ENCODE measurements around the gene ASF1A.

Gene ASF1A

DNA sequence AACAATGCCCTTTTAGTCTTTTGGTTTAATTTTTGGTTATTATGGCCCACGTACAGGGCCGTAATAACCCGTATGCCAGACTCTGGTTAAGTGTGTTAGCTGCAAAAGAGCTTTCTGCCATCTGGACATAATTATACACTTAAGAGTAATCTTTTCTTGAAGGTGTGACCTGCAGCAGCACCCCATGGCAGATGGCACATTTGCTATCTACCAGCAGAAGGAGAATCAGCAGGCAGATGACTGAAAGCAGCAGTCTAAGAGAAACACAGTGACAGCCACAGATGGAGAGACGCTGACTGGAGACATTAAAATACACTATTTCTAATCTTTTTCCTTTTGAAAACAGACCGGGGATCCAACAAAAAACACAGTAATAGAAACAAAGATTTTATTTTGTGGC, 18.7 kb downstream of the ASF1A start:
- in situ Hi-C loops (cut with HindIII; ENCODE audit: low sequenced_read_pairs): no loop called here

DNA sequence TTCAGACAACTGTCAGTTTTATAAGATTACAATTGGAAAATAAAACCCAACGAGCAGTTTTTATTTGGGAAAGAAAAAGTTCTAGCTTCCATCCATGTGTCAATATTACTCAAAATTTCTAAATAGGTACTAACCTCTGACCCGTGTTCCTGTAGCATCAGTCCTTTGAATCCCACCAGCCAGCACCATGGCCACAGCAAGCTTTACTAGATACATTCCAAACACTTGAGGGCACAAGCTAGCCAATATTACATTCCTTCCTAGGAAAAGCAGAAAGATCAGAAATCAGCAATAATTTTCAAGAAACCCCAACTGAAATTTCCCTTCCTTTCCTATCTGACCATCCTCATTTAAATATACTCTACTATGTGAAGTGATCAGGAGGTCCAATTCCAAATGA, 19.2 kb downstream of the ASF1A start:
- in situ Hi-C loops (cut with HindIII; ENCODE audit: low sequenced_read_pairs): no loop called here

DNA sequence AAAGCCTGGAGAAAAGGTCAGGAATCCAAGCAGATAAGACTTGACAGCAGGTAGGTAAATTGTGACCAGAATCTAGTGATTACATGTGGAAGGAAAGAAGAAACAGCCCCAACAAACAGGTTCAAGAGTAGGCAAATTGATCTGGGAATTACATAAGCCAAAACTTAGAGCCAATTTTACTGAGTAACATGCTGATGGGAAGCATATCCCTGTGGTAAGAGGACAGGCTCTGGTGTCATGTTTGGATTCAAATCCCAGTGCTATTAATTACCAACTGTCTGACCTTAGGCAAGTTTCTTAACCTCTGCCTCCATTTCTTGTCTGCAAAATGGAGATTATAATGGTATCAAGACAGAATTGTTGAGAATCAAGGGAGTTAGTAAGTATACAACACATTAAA, 20.6 kb downstream of the ASF1A start:
- in situ Hi-C loops (cut with HindIII; ENCODE audit: low sequenced_read_pairs): no loop called here

DNA sequence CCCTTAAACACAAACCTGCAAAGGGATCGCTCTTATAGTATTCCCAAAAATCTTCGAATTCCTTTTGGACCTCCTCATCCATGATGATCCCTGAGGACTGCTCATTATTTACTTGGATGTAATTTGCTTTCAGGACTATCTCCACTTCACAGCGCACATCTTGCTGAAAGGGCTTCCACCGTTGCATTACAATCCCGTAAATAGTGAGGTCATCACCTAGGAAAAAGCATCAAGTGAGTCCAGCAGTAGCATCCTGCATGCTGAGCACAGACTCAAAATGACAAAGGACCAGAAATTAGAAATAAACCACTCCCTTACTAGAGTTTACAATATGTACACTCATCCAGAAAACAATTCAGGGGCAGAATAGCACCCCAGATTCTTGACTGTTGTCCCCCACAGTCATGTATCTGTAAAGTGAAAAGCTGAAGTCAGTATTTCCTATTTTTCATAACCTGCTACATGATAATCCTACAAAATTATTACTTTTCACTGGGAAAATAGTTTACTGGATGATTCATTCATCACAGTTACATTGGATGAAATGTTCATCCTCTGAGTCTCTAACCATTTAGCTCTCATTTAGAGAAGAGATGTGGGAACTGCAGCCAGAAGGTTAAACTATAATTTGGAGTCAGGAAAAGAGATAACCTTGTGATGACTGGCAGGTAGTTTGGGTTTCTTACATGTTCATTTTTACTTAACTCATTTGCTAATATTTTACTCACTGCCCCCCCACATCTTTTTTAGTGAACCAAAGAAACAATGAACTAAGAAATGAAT, 23.8 kb downstream of the ASF1A start:
- in situ Hi-C loops (cut with HindIII; ENCODE audit: low sequenced_read_pairs): no loop called here

DNA sequence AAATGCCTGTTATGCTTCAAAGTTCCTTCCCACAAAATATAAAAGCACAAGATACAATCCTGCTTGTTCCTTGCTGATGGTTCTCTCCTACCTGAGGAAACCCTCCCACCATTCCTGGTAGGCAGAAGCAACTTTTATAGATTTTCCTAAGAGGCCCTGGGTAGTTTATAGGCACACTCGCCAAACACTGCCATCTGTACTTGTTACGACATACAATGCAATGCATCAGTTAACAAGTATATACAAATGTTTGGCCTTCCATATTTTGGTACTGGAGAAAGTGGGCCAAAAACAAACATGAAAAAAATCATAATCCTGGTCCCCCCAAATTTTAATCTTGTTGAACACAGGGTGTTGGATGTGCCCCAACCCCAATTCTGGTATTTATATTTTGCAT, 24.4 kb downstream of the ASF1A start:
- in situ Hi-C loops (cut with HindIII; ENCODE audit: low sequenced_read_pairs): no loop called here

DNA sequence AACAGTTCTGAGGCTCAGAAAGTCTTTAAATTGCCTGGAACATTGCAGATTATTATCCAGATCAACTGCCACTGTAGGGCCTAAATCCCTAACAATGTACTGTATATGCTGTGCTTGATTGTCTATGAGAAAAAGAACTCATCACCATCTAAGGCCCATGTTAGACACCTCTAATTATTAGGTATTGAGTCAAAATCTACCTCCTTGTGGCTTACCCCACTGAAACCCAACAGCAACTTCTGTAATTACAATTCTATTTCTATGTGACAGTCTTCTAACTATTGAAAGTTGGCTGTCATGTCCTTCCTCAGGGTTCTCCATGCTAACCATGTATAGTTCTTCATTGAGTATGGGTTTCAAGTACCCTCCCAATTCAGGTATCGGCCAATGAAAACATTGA, 27.1 kb downstream of the ASF1A start:
- in situ Hi-C loops (cut with HindIII; ENCODE audit: low sequenced_read_pairs): no loop called here

DNA sequence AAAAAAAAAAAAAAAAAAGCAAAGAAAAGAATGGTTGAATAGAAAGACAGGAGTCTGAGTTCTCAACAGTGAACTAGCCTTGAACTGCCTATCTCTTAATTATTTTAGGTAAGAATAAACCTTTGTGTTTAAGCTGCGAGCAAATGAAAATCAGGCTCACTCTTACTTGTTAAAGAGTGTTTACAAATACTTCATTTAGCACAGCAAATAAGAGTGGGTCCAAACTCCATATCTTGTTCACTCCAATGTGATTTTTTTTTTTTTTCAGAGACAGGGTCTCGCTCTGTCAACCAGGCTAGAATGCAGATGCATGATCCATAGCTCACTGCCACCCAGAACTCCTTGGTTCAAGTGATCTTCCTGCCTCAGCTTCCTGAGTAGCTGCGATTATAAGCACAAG, 29.1 kb downstream of the ASF1A start:
- in situ Hi-C loops (cut with HindIII; ENCODE audit: low sequenced_read_pairs): no loop called here

DNA sequence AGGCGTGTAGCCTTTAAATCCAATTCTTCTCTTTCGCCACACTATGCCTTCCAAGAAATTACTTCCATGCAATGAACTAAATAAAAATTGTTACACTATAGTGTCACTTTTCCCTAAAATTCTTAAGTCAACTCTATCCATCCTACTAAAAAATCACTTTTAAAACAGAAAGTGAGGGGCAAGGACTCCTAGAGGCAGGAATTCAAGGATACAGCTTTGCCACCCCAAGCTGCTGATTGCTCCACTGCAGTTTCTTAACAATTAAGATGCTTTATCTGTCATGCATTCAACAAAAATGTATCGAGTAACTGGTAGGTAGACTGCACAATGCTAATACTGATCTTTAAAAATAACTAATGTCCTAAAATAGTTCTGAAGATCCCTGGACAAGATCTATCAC, 36.7 kb downstream of the ASF1A start:
- in situ Hi-C loops (cut with HindIII; ENCODE audit: low sequenced_read_pairs): no loop called here

DNA sequence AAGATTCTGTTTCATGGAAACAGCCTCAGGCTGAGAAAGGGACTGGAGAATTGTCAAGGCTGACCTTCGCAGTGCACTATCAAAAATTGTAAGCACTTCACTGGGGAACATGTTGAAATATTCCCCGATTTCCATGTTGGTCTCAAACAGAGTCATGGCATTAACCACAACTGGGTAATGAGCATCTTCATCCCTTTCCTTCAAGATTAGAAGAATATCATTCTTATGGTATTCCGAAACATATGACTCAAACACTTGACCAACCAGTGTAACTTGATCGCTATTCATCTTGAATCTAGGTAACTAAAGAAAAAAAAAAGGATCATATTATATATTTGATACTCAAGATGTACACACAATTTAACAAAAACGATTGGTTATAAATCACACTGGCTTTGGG, 37.5 kb downstream of the ASF1A start:
- in situ Hi-C loops (cut with HindIII; ENCODE audit: low sequenced_read_pairs): no loop called here

DNA sequence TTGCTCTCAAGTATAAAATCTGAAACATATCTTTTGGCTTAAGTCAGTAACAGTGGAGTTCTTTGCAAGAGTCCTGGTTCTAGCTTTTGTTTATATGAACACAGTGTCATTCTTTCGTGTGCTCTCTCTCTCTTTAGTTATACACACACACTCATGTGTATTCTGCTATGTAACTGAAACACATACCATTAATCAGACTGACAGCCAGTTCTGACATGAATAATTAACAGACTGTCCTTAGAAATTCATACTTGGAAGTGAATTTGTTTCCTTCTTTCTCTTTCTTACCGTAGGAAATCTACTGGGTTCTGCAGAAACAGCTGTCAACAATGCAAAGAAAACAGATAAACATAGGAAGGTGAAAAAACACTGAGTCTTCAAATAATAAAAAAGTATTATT, 38.5 kb downstream of the ASF1A start:
- in situ Hi-C loops (cut with HindIII; ENCODE audit: low sequenced_read_pairs): no loop called here

DNA sequence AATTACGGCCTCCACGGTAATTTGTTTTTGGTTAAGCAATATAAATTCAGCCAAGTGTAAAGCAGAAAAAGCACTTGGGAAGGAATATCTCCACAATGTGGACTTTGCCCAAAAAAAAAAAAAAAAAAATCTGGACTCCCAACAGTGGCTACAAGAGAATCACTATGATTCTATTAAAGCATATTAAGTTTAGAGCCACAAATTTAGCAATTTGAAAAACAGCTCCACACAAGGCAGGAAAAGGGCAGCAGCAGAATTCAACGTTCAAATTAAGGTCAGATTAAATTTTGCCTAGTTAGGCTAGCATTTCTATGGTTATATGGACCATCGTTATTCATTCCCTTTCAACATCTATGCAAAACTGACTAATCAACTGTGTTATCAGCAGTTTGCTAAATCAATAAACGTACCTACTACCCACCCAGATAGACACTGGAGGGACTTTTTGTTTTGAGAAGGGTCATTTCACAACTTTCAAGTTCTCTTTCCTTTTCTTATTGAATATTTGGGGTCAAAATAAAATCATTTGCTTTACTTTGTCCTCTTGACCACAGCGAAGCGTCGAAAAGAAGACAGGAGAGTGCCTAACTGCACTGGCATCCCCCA, 40.0 kb downstream of the ASF1A start:
- in situ Hi-C loops (cut with HindIII; ENCODE audit: low sequenced_read_pairs): no loop called here

DNA sequence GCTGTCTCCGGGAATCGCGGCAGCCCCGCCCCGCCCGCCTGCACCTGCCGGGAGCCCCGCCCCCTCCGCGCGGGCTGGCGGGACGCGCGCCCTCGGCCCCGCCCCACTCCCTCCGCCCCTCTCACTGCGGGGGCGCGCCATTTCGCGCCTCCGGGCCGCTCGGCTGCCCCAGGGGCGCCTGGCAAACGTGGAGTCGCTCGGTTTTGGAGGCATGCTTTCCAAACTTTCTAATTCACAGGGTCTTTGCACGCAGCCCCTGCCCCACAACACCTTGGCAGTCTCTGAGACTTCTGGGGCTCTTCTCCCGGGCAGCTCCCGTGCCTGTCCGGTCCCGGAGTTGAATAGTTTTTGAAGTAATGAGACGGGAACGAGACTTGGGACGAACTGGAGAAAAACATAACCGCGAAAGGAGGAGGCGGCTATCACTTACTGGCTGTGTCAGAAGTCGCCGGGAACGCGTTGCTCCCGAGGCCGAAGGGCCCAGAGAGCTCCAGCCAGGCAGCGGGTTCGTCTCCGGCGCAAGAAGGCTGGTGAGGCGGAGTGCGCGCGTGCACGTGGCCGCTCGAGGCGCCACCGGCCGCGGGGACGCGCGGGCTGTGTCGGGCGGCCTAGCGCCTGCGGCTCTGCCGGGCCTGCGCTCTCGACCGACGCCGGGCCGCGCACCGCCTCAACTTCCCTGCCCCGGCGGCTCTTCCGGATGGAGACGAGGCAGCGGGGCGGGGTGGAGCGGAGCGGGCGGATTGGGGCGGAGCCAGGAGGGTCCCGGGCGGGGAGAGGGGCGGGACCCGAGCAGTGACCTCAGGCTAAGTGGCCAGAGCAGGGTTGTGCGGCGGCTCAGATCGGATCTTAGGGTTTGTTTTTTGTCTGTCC, 40.7 kb downstream of the ASF1A start, which contains the start of gene MCM9:
TSS of gene MCM9 (minus strand) at position 699 of the 870 bp plus-strand sequence. CDS start 3,436 bp downstream, outside the sequence.
- in situ Hi-C loops (cut with HindIII; ENCODE audit: low sequenced_read_pairs): no loop called here

DNA sequence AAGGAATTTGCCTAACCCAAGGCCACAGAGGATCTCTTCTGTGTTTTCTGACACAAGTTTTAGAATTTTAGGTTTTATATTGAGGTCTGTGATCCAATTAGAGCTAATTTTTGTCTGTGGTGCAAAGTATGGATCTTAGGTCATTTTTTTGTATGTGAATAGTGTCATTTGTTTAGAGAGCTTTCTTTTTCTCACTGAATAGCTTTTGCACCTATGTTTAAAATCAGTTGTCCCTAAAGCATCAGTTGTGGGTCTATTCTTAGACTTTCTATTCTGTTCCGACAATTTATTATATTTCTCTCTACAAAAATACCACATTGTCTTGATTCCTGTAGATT, 41.3 kb downstream of the ASF1A start:
- in situ Hi-C loops (cut with HindIII; ENCODE audit: low sequenced_read_pairs): no loop called here

DNA sequence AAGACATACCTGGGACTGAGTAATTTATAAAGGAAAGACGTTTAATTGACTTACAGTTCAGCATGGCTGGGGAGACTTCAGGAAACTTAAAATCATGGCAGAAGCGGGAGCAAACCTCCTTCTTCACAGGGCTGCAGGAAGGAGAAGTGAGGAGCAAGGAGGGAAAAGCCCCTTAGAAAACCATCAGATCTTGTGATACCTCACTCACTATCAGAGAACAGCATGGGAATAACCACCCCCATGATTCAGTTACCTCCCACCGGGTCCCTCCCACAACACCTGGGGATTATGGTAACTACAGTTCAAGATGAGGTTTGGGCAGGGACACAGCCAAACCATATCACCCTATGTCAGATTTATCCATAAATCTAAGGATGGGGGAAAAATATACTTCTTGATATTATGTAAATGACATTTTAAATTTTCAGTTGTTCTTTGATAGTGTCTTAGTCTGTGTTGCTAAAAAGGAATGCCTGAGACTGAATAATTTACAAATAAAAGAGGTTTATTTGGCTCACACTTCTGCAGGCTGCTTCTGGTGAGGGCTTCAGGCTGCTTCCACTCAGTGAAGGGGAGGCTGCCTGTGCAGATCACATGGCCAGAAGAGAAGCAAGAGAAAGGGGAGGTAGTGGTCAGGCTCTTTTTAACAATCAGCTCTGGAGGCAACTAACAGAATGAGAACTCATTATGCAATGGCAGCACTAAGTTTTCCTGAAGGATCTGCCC, 42.2 kb downstream of the ASF1A start:
- in situ Hi-C loops (cut with HindIII; ENCODE audit: low sequenced_read_pairs): no loop called here

DNA sequence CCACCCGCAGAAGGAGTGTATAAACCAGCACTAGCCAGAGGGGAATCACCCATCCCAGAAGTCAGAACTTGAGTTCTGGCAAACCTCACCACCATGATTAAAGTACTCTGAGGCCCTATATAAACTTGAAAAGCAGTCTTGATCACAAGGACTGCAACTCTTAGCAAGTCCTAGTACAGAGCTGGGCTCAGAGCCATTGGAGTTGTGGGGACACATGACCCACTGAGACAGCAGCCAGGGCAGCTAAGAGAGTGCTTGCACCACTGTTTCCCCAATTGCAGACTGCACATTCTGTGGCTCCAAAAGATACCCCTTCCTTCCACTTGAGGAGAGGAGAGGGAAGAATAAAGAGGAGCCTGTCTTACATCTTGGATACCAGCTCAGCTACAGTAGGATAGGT, 45.7 kb downstream of the ASF1A start:
- in situ Hi-C loops (cut with HindIII; ENCODE audit: low sequenced_read_pairs): no loop called here

DNA sequence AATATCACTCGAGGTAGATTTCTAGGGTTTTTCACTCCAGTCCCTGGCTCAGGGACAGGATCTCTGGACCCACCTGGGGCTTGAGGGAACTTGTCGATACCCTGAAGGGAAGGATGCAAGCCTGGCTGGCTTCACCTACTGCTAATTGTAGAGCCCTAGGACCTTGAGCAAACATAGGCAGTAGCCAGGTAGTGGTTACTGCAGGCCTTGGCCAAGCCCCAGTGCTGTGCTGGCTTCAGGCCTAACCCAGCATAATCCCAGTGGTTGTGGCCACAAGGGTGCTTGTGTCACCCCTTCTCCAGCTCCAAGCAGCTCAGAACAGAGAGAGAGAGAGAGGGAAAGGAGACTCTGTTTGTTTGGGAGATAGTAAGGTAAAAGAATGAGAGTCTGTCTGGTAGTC, 46.8 kb downstream of the ASF1A start:
- in situ Hi-C loops (cut with HindIII; ENCODE audit: low sequenced_read_pairs): no loop called here

DNA sequence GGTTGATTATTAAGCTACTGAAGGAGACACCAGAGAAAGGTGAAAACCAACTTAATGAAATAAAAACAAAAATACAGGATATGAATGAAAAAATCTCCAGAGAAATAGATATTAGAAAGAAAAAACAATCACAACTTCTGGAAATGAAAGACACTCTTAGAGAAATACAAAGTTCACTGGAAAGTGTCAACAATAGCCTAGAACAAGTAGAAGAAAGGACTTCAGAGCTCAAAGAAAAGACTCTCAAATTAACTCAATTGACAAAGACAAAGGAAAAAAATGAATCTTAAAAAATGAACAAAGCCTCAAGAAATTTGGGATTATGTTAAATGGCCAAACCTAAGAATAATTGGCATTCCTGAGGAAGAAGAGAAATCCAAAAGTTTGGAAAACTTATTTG, 51.3 kb downstream of the ASF1A start:
- in situ Hi-C loops (cut with HindIII; ENCODE audit: low sequenced_read_pairs): no loop called here

DNA sequence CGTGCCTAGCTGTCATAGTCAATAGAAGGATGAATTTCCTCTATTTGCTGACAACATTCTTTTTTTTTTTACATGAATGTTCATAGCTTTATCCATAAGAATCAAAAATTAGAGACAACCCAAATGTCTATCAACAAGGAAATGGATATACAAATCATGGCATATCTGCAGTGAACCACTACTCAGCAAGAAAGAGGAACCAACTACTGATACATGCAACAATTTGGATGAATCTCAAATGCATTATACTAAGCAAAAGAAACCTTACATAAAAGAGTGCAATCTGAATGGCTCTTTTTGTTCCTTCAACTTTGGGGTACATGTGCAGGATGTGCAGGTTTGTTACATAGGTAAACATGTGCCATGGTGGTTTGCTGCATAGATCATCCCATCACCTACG, 58.7 kb downstream of the ASF1A start:
- in situ Hi-C loops (cut with HindIII; ENCODE audit: low sequenced_read_pairs): no loop called here

DNA sequence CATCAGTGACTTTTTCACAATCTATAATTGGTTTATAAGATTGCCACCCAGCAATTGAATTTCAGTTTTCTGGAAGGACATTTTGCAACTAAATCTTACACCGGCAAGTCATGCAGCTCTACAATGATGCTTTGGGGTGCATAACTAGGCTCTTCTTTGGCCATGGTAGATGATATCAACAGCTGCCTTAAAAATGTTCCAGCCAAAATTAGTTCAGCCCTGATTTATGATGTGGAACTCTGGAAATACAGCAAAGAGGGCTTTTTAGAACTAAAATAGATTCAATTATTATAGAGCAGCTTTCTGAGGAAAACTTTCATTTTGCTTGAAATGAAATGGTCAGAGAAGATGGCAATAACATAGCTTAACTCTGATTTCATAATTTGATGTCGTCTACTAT, 59.4 kb downstream of the ASF1A start:
- in situ Hi-C loops (cut with HindIII; ENCODE audit: low sequenced_read_pairs): no loop called here
